Measurements from ENCODE around the gene NDUFV2.

DNA sequence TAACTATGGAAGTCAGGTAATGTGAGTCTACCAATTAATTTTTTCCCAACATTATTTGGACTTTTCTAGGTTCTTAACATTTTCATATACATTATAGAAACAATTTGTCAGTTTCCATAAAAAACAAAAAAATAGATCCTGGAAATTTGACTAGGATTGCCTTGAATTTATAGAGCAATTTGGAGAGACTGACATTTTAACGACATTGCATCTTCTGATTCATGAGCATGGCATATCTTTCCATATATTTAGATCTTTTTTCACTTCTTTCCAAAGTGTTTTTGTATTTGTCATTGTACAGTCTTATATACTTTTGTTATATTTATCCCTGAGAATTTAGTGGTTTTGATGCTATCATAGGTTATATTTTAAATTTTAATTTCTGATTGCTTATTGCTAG lies 76.1 kb downstream of the NDUFV2 start:
- TF ChIP-seq, protein P1, sequence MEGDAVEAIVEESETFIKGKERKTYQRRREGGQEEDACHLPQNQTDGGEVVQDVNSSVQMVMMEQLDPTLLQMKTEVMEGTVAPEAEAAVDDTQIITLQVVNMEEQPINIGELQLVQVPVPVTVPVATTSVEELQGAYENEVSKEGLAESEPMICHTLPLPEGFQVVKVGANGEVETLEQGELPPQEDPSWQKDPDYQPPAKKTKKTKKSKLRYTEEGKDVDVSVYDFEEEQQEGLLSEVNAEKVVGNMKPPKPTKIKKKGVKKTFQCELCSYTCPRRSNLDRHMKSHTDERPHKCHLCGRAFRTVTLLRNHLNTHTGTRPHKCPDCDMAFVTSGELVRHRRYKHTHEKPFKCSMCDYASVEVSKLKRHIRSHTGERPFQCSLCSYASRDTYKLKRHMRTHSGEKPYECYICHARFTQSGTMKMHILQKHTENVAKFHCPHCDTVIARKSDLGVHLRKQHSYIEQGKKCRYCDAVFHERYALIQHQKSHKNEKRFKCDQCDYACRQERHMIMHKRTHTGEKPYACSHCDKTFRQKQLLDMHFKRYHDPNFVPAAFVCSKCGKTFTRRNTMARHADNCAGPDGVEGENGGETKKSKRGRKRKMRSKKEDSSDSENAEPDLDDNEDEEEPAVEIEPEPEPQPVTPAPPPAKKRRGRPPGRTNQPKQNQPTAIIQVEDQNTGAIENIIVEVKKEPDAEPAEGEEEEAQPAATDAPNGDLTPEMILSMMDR (IDR thresholded peaks at IDR 0.05 in 2 of 3, conservative IDR thresholded peaks at IDR 0.05 in 1 of 3; ENCODE audit: borderline replicate concordance in 1 of 3, insufficient read depth in 1 of 3, low read depth in 2 of 3, low read length in 2 of 3): no peak
- TF ChIP-seq FOSL1 (IDR thresholded peaks at IDR 0.05; ENCODE audit: low read depth) (no peak), EZH2phosphoT487 (IDR thresholded peaks at IDR 0.05; ENCODE audit: borderline replicate concordance) (no peak), POLR2AphosphoS5 (IDR thresholded peaks at IDR 0.05; ENCODE audit: low read depth, low read length) (no peak), MAX (IDR thresholded peaks at IDR 0.05) (no peak), JUND (IDR thresholded peaks at IDR 0.05) (no peak), SRF (IDR thresholded peaks at IDR 0.05; ENCODE audit: low read depth) (no peak), ZNF274 (IDR thresholded peaks at IDR 0.05; ENCODE audit: low read depth, low read length) (no peak), RAD21 (IDR thresholded peaks at IDR 0.05; ENCODE audit: low read depth) (no peak)
